ENCODE data around the gene POR. TPM values are rescaled to one million over a fixed set of nuclear protein-coding genes. Genes with fewer than 3 reads are reported as not detected.
A peak's percentile ranks its signal among the peaks of the same experiment; 100 is the strongest.
"Not testable (repeated sequence)": the region's sequence is repeated elsewhere in the genome, so short reads cannot be mapped to it uniquely, and the experiment has no call there.

The POR gene
- polyA plus RNA-seq, 1 donor: 67.7 TPM

DNA sequence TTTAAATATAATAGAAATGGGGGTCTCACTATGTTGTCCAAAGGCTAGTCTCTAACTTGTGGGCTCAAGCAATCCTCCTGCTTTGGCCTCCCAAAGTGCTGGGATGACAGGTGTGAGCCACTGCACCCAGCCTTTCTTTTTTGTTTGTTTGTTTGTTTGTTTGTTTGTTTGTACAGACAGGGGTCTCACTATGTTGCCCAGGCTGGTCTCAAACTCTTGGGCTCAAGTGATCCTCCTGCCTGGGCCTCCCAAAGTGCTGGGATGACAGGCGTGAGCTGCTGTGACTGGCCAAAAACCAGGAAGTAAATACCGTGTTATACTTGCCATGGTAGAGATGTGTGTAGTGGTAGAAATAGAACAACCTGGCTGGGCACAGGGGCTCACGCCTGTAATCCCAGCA is 40.8 kb upstream of the POR start:
- H3K27me3 ChIP-seq (ENCODE audit: control insufficient read depth, insufficient read depth, low read length); H3K4me1 ChIP-seq (ENCODE audit: control insufficient read depth, insufficient read depth, low read length); H3K36me3 ChIP-seq (ENCODE audit: control insufficient read depth, insufficient read depth, low read length); H3K27ac ChIP-seq (ENCODE audit: low read length); H3K9me3 ChIP-seq (ENCODE audit: control insufficient read depth, low read depth, low read length); DNase-seq; H3K4me3 ChIP-seq (ENCODE audit: low read length): not testable (repeated sequence)
- WGBS (ENCODE audit: insufficient coverage, low lambda C conversion rate): no CpG with 5 or more reads among the region's 3 CpGs

GRCh38 chr7:75875113-75876080 is 39.6 kb upstream of the POR start:
- Histone ChIP-seq H3K9me3 (ENCODE audit: control insufficient read depth, low read depth, low read length) (no peaks in the 10 kb centered on the region), H3K27me3 (ENCODE audit: control insufficient read depth, insufficient read depth, low read length) (no peaks in the 10 kb centered on the region), H3K4me1 (ENCODE audit: control insufficient read depth, insufficient read depth, low read length) (peaks cover 11% of the 10 kb centered on the region), H3K27ac (ENCODE audit: low read length) (no peak overlapping the region), H3K4me3 (ENCODE audit: low read length) (no peak overlapping the region), H3K36me3 (ENCODE audit: control insufficient read depth, insufficient read depth, low read length) (peaks cover 2% of the 10 kb centered on the region)
- no peak for DNase-seq
- WGBS (ENCODE audit: insufficient coverage, low lambda C conversion rate): 94% methylated on average over 2 of the region's 21 CpGs

DNA sequence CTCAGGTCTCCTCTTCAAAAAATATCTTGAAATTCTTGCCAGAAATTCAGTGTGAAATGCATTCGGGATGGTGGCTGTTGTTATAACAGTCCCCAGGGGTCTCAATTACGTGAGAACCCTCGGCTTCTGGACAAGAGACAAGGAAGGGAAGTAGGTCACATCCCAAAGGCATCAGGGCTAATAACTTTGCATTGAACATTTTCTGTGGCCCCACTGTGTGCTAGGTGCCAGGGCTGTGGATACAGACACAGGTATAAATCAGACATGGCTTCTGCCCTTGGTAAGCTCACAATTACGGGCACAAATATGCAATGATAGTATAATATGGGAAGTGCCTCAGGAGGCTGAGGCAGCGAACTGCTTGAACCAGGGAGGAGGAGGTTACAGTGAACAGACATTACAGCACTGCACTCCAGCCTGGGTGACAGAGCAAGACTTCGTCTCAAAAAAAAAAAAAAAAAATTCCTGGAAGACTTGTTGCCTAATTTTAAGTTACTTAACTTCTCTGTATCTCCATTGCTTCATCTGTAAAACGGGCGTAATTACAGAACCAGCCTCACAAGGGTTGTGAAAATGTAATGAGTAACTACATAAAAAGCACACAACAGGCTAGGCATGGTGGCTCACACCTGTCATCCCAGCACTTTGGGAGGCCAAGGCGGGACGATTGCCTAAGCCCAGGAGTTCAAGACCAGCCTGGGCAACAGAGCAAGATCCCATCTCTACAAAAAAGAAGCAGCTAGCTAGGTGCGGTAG is 38.7 kb upstream of the POR start:
- Histone ChIP-seq H3K27ac (ENCODE audit: low read length) (no peak overlapping the region), H3K27me3 (ENCODE audit: control insufficient read depth, insufficient read depth, low read length) (no peaks in the 10 kb centered on the region), H3K4me3 (ENCODE audit: low read length) (no peak overlapping the region), H3K36me3 (ENCODE audit: control insufficient read depth, insufficient read depth, low read length) (peaks cover 4% of the 10 kb centered on the region), H3K9me3 (ENCODE audit: control insufficient read depth, low read depth, low read length) (no peaks in the 10 kb centered on the region), H3K4me1 (ENCODE audit: control insufficient read depth, insufficient read depth, low read length) (peaks cover 12% of the 10 kb centered on the region)
- no peak for DNase-seq
- WGBS (ENCODE audit: insufficient coverage, low lambda C conversion rate): no CpG with 5 or more reads among the region's 11 CpGs

DNA sequence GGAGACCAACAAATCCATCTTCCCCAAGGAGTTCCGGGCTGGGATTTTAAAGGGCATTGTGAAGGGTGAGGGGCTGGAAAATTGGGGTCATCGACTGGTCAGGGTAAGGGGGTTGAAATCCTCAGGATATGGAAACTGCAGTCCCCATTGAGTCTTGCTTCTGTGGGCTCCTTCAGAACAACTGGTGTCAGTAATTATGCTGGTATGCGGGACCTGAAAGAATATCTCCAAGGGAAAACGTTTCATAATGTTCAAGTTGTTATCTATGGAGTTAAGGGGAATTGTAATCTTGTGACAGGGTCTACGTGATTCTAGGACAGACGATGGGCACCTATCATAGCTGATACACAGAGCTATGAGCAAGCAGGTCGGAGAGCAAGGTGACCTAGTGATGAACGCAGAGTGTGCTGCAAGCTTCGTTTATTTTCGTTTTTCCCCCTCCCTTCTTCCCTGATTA is 36.6 kb upstream of the POR start:
- no peaks in the 10 kb centered on the region for H3K27me3 ChIP-seq (ENCODE audit: control insufficient read depth, insufficient read depth, low read length)
- H3K27ac ChIP-seq (ENCODE audit: low read length): peak overlapping the region; percentile 72
- peaks cover 12% of the 10 kb centered on the region for H3K4me1 ChIP-seq (ENCODE audit: control insufficient read depth, insufficient read depth, low read length)
- no peak for DNase-seq
- no CpG with 5 or more reads among the region's 10 CpGs for WGBS (ENCODE audit: insufficient coverage, low lambda C conversion rate)
- H3K9me3 ChIP-seq (ENCODE audit: control insufficient read depth, low read depth, low read length): no peaks in the 10 kb centered on the region
- peak overlapping the region; percentile 34 for H3K4me3 ChIP-seq (ENCODE audit: low read length)
- peaks cover 22% of the 10 kb centered on the region for H3K36me3 ChIP-seq (ENCODE audit: control insufficient read depth, insufficient read depth, low read length)

GRCh38 chr7:75878769-75879611 is 36.0 kb upstream of the POR start, which contains the start of gene RHBDD2:
Gene RHBDD2, plus strand, starts transcription at chr7:75879034. Its CDS starts 49 bp downstream, at chr7:75879083.
- WGBS (ENCODE audit: insufficient coverage, low lambda C conversion rate): 0% methylated on average over 3 of the region's 65 CpGs
- peak within 1 kb of the TSS; percentile 97 for H3K4me3 ChIP-seq (ENCODE audit: low read length)
- no peaks in the 10 kb centered on the region for H3K9me3 ChIP-seq (ENCODE audit: control insufficient read depth, low read depth, low read length)
- no peaks in the 10 kb centered on the region for H3K27me3 ChIP-seq (ENCODE audit: control insufficient read depth, insufficient read depth, low read length)
- peaks cover 28% of the 10 kb centered on the region for H3K36me3 ChIP-seq (ENCODE audit: control insufficient read depth, insufficient read depth, low read length)
- DNase-seq: peak; percentile 94 to 95
- peaks cover 13% of the 10 kb centered on the region for H3K4me1 ChIP-seq (ENCODE audit: control insufficient read depth, insufficient read depth, low read length)
- peak within 1 kb of the TSS; percentile 78 for H3K27ac ChIP-seq (ENCODE audit: low read length)

DNA sequence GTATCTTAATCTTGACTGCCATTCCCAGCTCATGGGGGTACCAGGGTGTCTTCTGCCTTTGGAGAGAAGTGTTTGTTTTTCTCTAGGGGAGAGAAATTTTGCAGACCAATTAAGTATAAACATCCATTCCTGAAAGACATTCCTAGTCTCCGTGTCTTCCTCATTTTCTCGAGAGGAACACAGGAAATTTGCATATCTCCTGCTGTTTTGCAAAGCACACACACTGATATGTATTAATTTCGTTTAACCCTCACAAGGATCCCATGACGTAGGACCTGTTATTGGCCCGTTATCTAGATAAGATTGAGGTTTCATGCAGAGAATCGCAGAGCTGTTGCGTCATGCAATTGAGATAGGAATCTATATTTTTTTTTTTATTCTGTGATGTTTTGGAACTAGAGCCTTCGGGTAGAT is 35.2 kb upstream of the POR start:
- no CpG with 5 or more reads among the region's 8 CpGs for WGBS (ENCODE audit: insufficient coverage, low lambda C conversion rate)
- peak in 1 of 2 donors; percentile 36 for DNase-seq
- Histone ChIP-seq H3K9me3 (ENCODE audit: control insufficient read depth, low read depth, low read length) (no peaks in the 10 kb centered on the region), H3K27ac (ENCODE audit: low read length) (peak overlapping the region; percentile 78), H3K36me3 (ENCODE audit: control insufficient read depth, insufficient read depth, low read length) (peaks cover 33% of the 10 kb centered on the region), H3K4me3 (ENCODE audit: low read length) (peak overlapping the region; percentile 97), H3K4me1 (ENCODE audit: control insufficient read depth, insufficient read depth, low read length) (peaks cover 21% of the 10 kb centered on the region), H3K27me3 (ENCODE audit: control insufficient read depth, insufficient read depth, low read length) (no peaks in the 10 kb centered on the region)

GRCh38 chr7:75880242-75880641 is 34.7 kb upstream of the POR start:
- Histone ChIP-seq H3K9me3 (ENCODE audit: control insufficient read depth, low read depth, low read length) (no peaks in the 10 kb centered on the region), H3K4me1 (ENCODE audit: control insufficient read depth, insufficient read depth, low read length) (peaks cover 25% of the 10 kb centered on the region), H3K4me3 (ENCODE audit: low read length) (no peak overlapping the region), H3K36me3 (ENCODE audit: control insufficient read depth, insufficient read depth, low read length) (peaks cover 36% of the 10 kb centered on the region), H3K27me3 (ENCODE audit: control insufficient read depth, insufficient read depth, low read length) (no peaks in the 10 kb centered on the region), H3K27ac (ENCODE audit: low read length) (peak overlapping the region; percentile 9)
- no peak for DNase-seq
- no CpG with 5 or more reads among the region's 4 CpGs for WGBS (ENCODE audit: insufficient coverage, low lambda C conversion rate)

- Histone ChIP-seq H3K4me3 (ENCODE audit: low read length) (no peak overlapping the region), H3K4me1 (ENCODE audit: control insufficient read depth, insufficient read depth, low read length) (peaks cover 28% of the 10 kb centered on the region), H3K27me3 (ENCODE audit: control insufficient read depth, insufficient read depth, low read length) (no peaks in the 10 kb centered on the region), H3K27ac (ENCODE audit: low read length) (no peak overlapping the region), H3K9me3 (ENCODE audit: control insufficient read depth, low read depth, low read length) (no peaks in the 10 kb centered on the region), H3K36me3 (ENCODE audit: control insufficient read depth, insufficient read depth, low read length) (peaks cover 48% of the 10 kb centered on the region)
- no peak for DNase-seq
- no CpG with 5 or more reads among the region's 23 CpGs for WGBS (ENCODE audit: insufficient coverage, low lambda C conversion rate)
Measured at GRCh38 chr7:75881436-75882095, 33.4 kb upstream of the POR start.

DNA sequence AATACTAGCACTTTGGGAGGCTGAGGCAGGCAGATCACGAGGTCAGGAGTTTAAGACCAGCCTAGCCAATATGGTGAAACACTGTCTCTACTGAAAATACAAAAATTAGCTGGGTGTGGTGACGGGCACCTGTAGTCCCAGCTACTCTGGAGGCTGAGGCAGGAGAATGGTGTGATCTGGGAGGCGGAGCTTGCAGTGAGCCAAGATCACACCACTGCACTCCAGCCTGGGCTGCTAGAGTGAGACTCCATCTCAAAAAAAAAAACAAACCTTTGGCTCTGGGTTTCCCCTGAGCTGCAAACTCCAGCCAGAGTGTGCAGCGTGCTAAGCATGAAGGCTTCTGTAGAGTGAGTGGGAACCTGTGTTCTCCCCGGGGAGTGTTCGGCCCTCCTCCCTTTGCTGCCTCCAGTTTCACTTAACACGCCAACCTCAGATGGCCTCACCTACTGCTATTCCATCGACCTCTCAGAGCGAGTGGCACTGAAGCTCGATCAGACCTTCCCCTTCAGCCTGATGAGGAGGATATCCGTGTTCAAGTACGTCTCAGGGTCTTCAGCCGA is 31.6 kb upstream of the POR start:
- peaks cover 61% of the 10 kb centered on the region for H3K36me3 ChIP-seq (ENCODE audit: control insufficient read depth, insufficient read depth, low read length)
- H3K27ac ChIP-seq (ENCODE audit: low read length); H3K9me3 ChIP-seq (ENCODE audit: control insufficient read depth, low read depth, low read length); H3K27me3 ChIP-seq (ENCODE audit: control insufficient read depth, insufficient read depth, low read length); DNase-seq; H3K4me3 ChIP-seq (ENCODE audit: low read length): not testable (repeated sequence)
- peaks cover 24% of the 10 kb centered on the region for H3K4me1 ChIP-seq (ENCODE audit: control insufficient read depth, insufficient read depth, low read length)
- no CpG with 5 or more reads among the region's 13 CpGs for WGBS (ENCODE audit: insufficient coverage, low lambda C conversion rate)
